ENCODE results near the gene RHOB.

RHOB gene

DNA sequence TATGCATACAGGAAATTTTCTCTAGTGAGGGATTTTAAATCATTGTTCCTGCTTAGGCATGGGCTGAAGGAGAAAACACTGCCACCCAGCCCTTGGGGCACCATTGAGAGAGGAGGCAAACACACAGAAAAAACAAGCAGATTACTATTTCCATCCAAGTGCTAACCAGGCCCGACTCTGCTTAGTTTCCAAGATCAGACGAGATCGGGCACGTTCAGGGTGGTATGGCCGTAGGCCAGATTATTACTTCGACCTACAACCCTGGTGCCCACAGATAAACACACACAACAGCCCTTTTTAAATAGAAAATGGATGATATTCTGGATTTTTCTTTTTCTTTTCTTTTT is 45.4 kb upstream of the RHOB start:
- no peak for DNase-seq
- no peak overlapping the region for H3K4me3 ChIP-seq

DNA sequence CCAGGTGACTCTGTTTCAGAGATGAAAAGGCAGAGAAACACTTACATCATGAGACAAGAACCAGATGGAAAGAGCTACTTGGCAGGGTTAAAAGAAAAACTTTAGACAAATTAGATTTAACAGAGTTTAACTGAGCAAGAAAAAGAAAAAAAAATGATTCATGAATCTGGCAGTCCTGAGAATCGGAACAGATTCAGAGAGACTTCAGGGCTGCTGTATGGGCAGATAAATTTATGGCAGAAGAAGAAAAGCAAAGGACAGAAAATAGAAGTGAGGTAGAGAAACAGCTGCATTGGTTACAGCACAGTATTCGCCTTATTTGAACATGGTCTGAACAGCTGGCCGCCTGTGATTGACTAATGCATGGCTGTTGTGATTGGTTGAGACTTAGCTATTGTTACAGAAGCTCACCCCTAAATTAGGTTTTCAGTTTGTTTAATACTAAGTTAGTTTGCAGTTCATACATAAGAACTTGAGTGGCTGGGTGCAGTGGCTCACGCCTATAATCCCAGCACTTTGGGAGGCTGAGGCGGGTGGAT is 43.0 kb upstream of the RHOB start:
- peak overlapping the region in 1 of 2 donors; percentile 10 for H3K27ac ChIP-seq
- no peaks in the 10 kb centered on the region for H3K27me3 ChIP-seq
- H3K4me1 ChIP-seq = peaks cover 0 to 6% (median 0%) of the 10 kb centered on the region in 4 donors
- TF ChIP-seq, protein P1, sequence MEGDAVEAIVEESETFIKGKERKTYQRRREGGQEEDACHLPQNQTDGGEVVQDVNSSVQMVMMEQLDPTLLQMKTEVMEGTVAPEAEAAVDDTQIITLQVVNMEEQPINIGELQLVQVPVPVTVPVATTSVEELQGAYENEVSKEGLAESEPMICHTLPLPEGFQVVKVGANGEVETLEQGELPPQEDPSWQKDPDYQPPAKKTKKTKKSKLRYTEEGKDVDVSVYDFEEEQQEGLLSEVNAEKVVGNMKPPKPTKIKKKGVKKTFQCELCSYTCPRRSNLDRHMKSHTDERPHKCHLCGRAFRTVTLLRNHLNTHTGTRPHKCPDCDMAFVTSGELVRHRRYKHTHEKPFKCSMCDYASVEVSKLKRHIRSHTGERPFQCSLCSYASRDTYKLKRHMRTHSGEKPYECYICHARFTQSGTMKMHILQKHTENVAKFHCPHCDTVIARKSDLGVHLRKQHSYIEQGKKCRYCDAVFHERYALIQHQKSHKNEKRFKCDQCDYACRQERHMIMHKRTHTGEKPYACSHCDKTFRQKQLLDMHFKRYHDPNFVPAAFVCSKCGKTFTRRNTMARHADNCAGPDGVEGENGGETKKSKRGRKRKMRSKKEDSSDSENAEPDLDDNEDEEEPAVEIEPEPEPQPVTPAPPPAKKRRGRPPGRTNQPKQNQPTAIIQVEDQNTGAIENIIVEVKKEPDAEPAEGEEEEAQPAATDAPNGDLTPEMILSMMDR (IDR thresholded peaks at IDR 0.05) = no peak
- peak in 1 of 2 donors; percentile 23 for DNase-seq
- no peak overlapping the region for H3K4me3 ChIP-seq
- no peaks in the 10 kb centered on the region for H3K36me3 ChIP-seq
- peaks cover 0 to 10% (median 0%) of the 10 kb centered on the region in 3 donors for H3K9me3 ChIP-seq
- intact Hi-C loops (cut with DNase I; ENCODE audit: low total_unique reads) = no loop called here

More for the DNA sequence above, 45.4 kb upstream of the RHOB start:
- Histone ChIP-seq H3K4me1 (peaks cover 0 to 6% (median 0%) of the 10 kb centered on the region in 4 donors), H3K36me3 (no peaks in the 10 kb centered on the region), H3K9me3 (no peaks in the 10 kb centered on the region), H3K27ac (no peak overlapping the region), H3K27me3 (no peaks in the 10 kb centered on the region)
- intact Hi-C loops (cut with DNase I; ENCODE audit: low total_unique reads) = no loop called here
- TF ChIP-seq, protein P1 (IDR thresholded peaks at IDR 0.05) = no peak

DNA sequence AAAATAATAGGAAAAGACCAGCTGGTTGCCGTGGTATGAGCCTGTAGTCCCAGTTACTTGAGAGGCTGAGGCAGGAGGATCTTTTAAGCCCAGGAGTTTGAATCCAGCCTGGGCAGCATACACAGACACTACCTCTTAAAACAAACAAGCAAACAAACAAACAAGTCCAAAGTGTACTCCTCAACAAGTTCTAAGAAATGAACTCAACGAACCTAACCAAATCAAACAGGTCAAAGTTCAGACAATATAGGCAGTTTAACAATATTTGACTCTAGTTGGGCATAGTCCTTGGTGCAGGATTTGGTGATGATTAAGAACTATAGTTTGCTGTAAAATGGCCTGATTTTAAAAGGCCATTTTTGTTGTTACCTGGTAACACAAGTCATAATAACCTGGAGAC is 41.9 kb upstream of the RHOB start:
- Histone ChIP-seq H3K27ac (no peak overlapping the region), H3K36me3 (no peaks in the 10 kb centered on the region), H3K9me3 (peaks cover 0 to 20% (median 6%) of the 10 kb centered on the region in 3 donors), H3K4me1 (peaks cover 0 to 6% (median 0%) of the 10 kb centered on the region in 4 donors), H3K27me3 (no peaks in the 10 kb centered on the region), H3K4me3 (no peak overlapping the region)
- intact Hi-C loops (cut with DNase I; ENCODE audit: low total_unique reads) = no loop called here
- no peak for DNase-seq
- TF ChIP-seq, protein P1 (IDR thresholded peaks at IDR 0.05) = no peak

DNA sequence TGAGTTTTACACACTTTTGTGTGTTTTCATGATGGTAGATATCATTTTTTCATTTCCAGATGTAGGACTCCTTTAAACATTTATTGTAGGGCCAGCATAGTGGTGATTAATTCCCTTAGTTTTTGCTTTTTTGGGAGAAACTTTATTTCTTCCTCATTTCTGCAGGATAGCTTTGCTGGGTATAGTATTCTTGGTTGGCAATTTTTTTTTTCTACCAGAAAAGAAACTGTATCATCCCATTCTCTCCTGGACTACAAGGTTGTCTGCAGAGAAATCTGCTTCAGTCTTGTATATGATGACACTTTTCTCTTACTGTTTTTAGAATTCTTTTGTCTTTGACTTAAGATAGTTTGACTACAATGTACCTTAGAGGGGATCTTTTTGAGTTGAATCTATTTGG is 37.8 kb upstream of the RHOB start:
- Histone ChIP-seq H3K27me3 (no peaks in the 10 kb centered on the region), H3K27ac (no peak overlapping the region), H3K4me3 (no peak overlapping the region), H3K4me1 (no peaks in the 10 kb centered on the region), H3K9me3 (peaks cover 0 to 22% (median 6%) of the 10 kb centered on the region in 3 donors), H3K36me3 (no peaks in the 10 kb centered on the region)
- no peak for DNase-seq
- intact Hi-C loops (cut with DNase I; ENCODE audit: low total_unique reads) = no loop called here
- TF ChIP-seq, protein P1 (IDR thresholded peaks at IDR 0.05) = no peak

DNA sequence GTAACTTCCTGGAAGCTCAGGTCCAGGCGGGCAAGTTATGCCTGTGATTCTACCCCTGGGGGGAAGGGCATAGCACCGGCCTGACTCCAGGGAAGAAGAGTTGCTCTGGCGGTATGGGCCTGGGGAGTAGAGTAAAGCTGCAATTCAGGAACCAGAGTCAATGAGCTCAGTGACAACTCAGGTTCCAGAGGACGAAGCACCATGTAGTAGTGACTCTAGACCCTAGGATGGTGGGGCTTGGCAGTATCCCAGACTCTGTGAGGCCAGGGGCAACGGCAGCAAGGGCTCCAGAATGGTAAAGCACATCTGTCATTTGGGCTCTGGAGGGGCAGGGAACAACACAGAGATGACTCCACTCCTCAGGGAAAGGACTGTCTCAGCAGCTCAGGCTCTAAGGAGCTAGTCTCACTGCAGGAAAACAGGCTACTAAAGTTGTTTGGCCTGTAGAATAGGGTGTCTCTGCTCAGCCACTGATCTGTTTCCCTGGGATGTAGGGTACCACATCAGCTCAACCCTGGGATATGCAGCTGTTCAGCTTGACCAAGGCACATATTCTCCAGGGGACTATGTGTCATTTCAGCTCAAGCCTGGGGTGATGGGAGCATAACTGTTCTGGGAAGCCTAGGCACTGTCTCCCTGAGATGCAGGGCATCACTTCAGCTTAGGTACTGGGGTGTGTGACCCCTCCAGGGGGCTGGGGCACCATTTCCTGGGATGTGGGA is 36.2 kb upstream of the RHOB start:
- TF ChIP-seq, protein P1 (IDR thresholded peaks at IDR 0.05) = no peak
- H3K27me3 ChIP-seq = no peaks in the 10 kb centered on the region
- H3K36me3 ChIP-seq = no peaks in the 10 kb centered on the region
- intact Hi-C loops (cut with DNase I; ENCODE audit: low total_unique reads) = no loop called here
- DNase-seq = peak in 1 of 2 donors; percentile 45
- peaks cover 0 to 3% (median 0%) of the 10 kb centered on the region in 4 donors for H3K4me1 ChIP-seq
- no peak overlapping the region for H3K4me3 ChIP-seq
- no peak overlapping the region for H3K27ac ChIP-seq
- peaks cover 0 to 22% (median 6%) of the 10 kb centered on the region in 3 donors for H3K9me3 ChIP-seq
